Smooth muscle cell (in vitro differentiated cells): Measurements from ENCODE around the gene RUVBL1. TPM values are rescaled to one million over a fixed set of nuclear protein-coding genes. Genes with fewer than 3 reads are reported as not detected.

Experiments
- DNase-seq: peaks from one replicate; lab custom pipeline; 2025; ENCODE audit not compliant: unreplicated experiment; lab: John Stamatoyannopoulos, UW
- H2AFZ ChIP-seq: fragments of 200-600 bp; sonication (generic); 2 replicates; pipeline ENCODE4 v1.6.0; 2016; ENCODE audit warnings: antibody characterized with exemption, low read depth, mild to moderate bottlenecking
- H3F3A ChIP-seq: fragments of 200-600 bp; sonication (generic); 2 replicates; pipeline ENCODE4 v1.6.0; 2017; ENCODE audit warnings: antibody characterized with exemption, low read depth
- H3K27ac ChIP-seq: fragments of 200-600 bp; sonication (generic); 2 replicates; pipeline ENCODE4 v1.5.1; 2016; ENCODE audit warnings: low read depth, mild to moderate bottlenecking
- H3K27me3 ChIP-seq: fragments of 200-600 bp; sonication (generic); 2 replicates; pipeline ENCODE4 v1.6.1; 2016; ENCODE audit warnings: low read depth, mild to moderate bottlenecking
- H3K36me3 ChIP-seq: fragments of 200-600 bp; sonication (generic); 2 replicates; pipeline ENCODE4 v1.5.1; 2016; ENCODE audit warnings: low read depth
- H3K4me1 ChIP-seq: fragments of 200-600 bp; sonication (generic); 2 replicates; pipeline ENCODE4 v1.5.1; 2016; ENCODE audit warnings: low read depth
- H3K4me2 ChIP-seq: fragments of 200-600 bp; sonication (generic); 2 replicates; pipeline ENCODE4 v1.6.0; 2016; ENCODE audit warnings: mild to moderate bottlenecking
- H3K4me3 ChIP-seq: fragments of 200-600 bp; sonication (generic); 2 replicates; pipeline ENCODE4 v1.5.1; 2016; ENCODE audit warnings: mild to moderate bottlenecking
- H3K79me2 ChIP-seq: fragments of 200-600 bp; sonication (generic); 2 replicates; pipeline ENCODE4 v1.6.0; 2016; ENCODE audit warnings: low read depth, mild to moderate bottlenecking
- H3K9ac ChIP-seq: fragments of 200-600 bp; sonication (generic); 2 replicates; pipeline ENCODE4 v1.6.0; 2016; ENCODE audit warnings: low read depth
- H3K9me3 ChIP-seq: fragments of 200-600 bp; sonication (generic); replicated peaks from 2 replicates; pipeline ENCODE4 v1.5.1; 2016; ENCODE audit warnings: low read depth
- H4K20me1 ChIP-seq: fragments of 200-600 bp; sonication (generic); 2 replicates; pipeline ENCODE4 v1.6.0; 2016; ENCODE audit warnings: low read depth
- CTCF ChIP-seq: fragments of 200-600 bp; sonication (generic); IDR thresholded peaks from 2 replicates; pipeline ENCODE4 v1.5.1; 2017; ENCODE audit warnings: borderline replicate concordance, mild to moderate bottlenecking, antibody characterized with exemption; ENCODE audit not compliant: insufficient read depth, poor library complexity, severe bottlenecking
- WGBS: methylation state at CpG from one replicate; pipeline ENCODE4 v1.1.7; 2016; ENCODE audit warnings: low lambda C conversion rate; 5-methylcytosine and 5-hydroxymethylcytosine counted together
- polyA plus RNA-seq: library from polyadenylated mRNA; unstranded; fragments of >200 nt; fragmentation: Nextera tagmentation; extraction: Ambion mirVana; gene quantifications from 2 replicates; pipeline ENCODE4 v1.2.1, GENCODE V29; 2016
- total RNA-seq: library from RNA; depleted of rRNA; stranded (reverse); fragments of >200 nt; gene quantifications from 2 replicates; pipeline ENCODE4 v1.2.3, GENCODE V29; 2014

The RUVBL1 gene
- total and polyA plus RNA-seq, 2 experiments from 2014 or later = 32.9 to 37.1 TPM

- peak; percentile 66 for DNase-seq
- peak within 1 kb of the TSS; percentile 87 for H3K4me2 ChIP-seq
- H3K4me1 ChIP-seq = peaks cover 7% of the 10 kb centered on the region
- H3K9me3 ChIP-seq = no peaks in the 10 kb centered on the region
- H4K20me1 ChIP-seq = no peaks in the 10 kb centered on the region
- under 1% methylated on average over 76 of the region's 96 CpGs for WGBS
- H3K9ac ChIP-seq = peak within 1 kb of the TSS; percentile 60
- no peak for TF ChIP-seq CTCF
- H3K36me3 ChIP-seq = peaks cover 8% of the 10 kb centered on the region
- H3F3A ChIP-seq = peaks cover 6% of the 10 kb centered on the region
- H3K27me3 ChIP-seq = no peaks in the 10 kb centered on the region
- H3K27ac ChIP-seq = no peak within 1 kb of the TSS
- peaks cover 11% of the 10 kb centered on the region for H3K79me2 ChIP-seq
- peak within 1 kb of the TSS; percentile 74 for H3K4me3 ChIP-seq
- H2AFZ ChIP-seq = peak within 1 kb of the TSS; percentile 89
Observed at GRCh38 chr3:128153156-128154041, 29.8 kb upstream of the RUVBL1 start, which contains the start of gene EEFSEC. TSS of gene EEFSEC (plus strand) at chr3:128153481. CDS start at chr3:128153508, 27 bp downstream.

GRCh38 chr3:128152419-128153155, 29.0 kb upstream of the RUVBL1 start:
- TF ChIP-seq CTCF = no peak
- H3K9ac ChIP-seq = no peak overlapping the region
- H3K4me3 ChIP-seq = peak overlapping the region; percentile 74
- peak overlapping the region; percentile 89 for H2AFZ ChIP-seq
- H4K20me1 ChIP-seq = no peaks in the 10 kb centered on the region
- H3K4me1 ChIP-seq = peaks cover 7% of the 10 kb centered on the region
- H3K4me2 ChIP-seq = peak overlapping the region; percentile 87
- H3K36me3 ChIP-seq = peaks cover 8% of the 10 kb centered on the region
- DNase-seq = no peak
- no peaks in the 10 kb centered on the region for H3K27me3 ChIP-seq
- H3K27ac ChIP-seq = no peak overlapping the region
- H3F3A ChIP-seq = peaks cover 6% of the 10 kb centered on the region
- no peaks in the 10 kb centered on the region for H3K9me3 ChIP-seq
- 52% methylated on average over 16 of the region's 29 CpGs for WGBS
- peaks cover 11% of the 10 kb centered on the region for H3K79me2 ChIP-seq

GRCh38 chr3:128151758-128152274, 28.2 kb upstream of the RUVBL1 start:
- H3K9ac ChIP-seq = no peak overlapping the region
- H3F3A ChIP-seq = peaks cover 6% of the 10 kb centered on the region
- H3K36me3 ChIP-seq = peaks cover under 1% of the 10 kb centered on the region
- H3K79me2 ChIP-seq = peaks cover 11% of the 10 kb centered on the region
- H3K27me3 ChIP-seq = no peaks in the 10 kb centered on the region
- DNase-seq = no peak
- no peak for TF ChIP-seq CTCF
- H3K4me3 ChIP-seq = no peak overlapping the region
- H3K9me3 ChIP-seq = no peaks in the 10 kb centered on the region
- whole genome bisulfite sequencing = 92% methylated on average over 5 of the region's 5 CpGs
- peaks cover 7% of the 10 kb centered on the region for H3K4me1 ChIP-seq
- H3K4me2 ChIP-seq = no peak overlapping the region
- peak overlapping the region; percentile 51 for H2AFZ ChIP-seq
- no peaks in the 10 kb centered on the region for H4K20me1 ChIP-seq
- no peak overlapping the region for H3K27ac ChIP-seq
